ACC112 (cell line): Measurements from ENCODE around the gene ATP9A.
"Not testable (repeated sequence)": the region's sequence is repeated elsewhere in the genome, so short reads cannot be mapped to it uniquely, and the experiment has no call there.

Experiments used
- H2AFZ ChIP-seq: fragments of 200-600 bp; sonication (generic); one replicate; pipeline ENCODE4 v1.6.0; 2017; ENCODE audit warnings: antibody characterized with exemption, low read length; ENCODE audit not compliant: unreplicated experiment
- H3K27ac ChIP-seq: fragments of 200-600 bp; sonication (generic); 2 replicates; pipeline ENCODE4 v1.5.1; 2014; ENCODE audit warnings: low read depth, mild to moderate bottlenecking, antibody characterized with exemption, low read length, moderate library complexity
- H3K27me3 ChIP-seq: fragments of 200-600 bp; sonication (generic); 2 replicates; pipeline ENCODE4 v1.6.1; 2014; ENCODE audit warnings: mild to moderate bottlenecking, antibody characterized with exemption, low read length, moderate library complexity, mixed read lengths; ENCODE audit not compliant: insufficient read depth
- H3K36me3 ChIP-seq: fragments of 200-600 bp; sonication (generic); 2 replicates; pipeline ENCODE4 v1.6.1; 2016; ENCODE audit warnings: mild to moderate bottlenecking, antibody characterized with exemption, low read length, moderate library complexity, mixed read lengths; ENCODE audit not compliant: insufficient read depth
- H3K4me1 ChIP-seq: fragments of 200-600 bp; sonication (generic); one replicate; pipeline ENCODE4 v1.6.1; 2016; ENCODE audit warnings: low read length, mixed read lengths; ENCODE audit not compliant: insufficient read depth, unreplicated experiment, control insufficient read depth
- H3K4me3 ChIP-seq: fragments of 200-600 bp; sonication (generic); 2 replicates; pipeline ENCODE4 v1.5.1; 2014; ENCODE audit warnings: mild to moderate bottlenecking, low read depth, low read length
- H3K79me2 ChIP-seq: fragments of 200-600 bp; sonication (generic); one replicate; pipeline ENCODE4 v1.6.0; 2016; ENCODE audit warnings: low read length; ENCODE audit not compliant: control insufficient read depth, unreplicated experiment, insufficient read depth

The ATP9A gene

GRCh38 chr20:51750770-51751388, 17.3 kb downstream of the ATP9A start:
- Histone ChIP-seq H3K4me1 (peaks cover 23% of the 10 kb centered on the region), H3K79me2 (no peaks in the 10 kb centered on the region), H3K27ac (peak overlapping the region; percentile 87), H3K36me3 (no peaks in the 10 kb centered on the region), H3K27me3 (no peaks in the 10 kb centered on the region), H2AFZ (no peak overlapping the region), H3K4me3 (no peak overlapping the region)

- Histone ChIP-seq H3K36me3 (no peaks in the 10 kb centered on the region), H3K4me3 (no peak overlapping the region), H3K27ac (peak overlapping the region; percentile 87), H2AFZ (no peak overlapping the region), H3K27me3 (no peaks in the 10 kb centered on the region), H3K79me2 (no peaks in the 10 kb centered on the region), H3K4me1 (peaks cover 23% of the 10 kb centered on the region)
Observed at GRCh38 chr20:51750037-51750769, 18.0 kb downstream of the ATP9A start.

GRCh38 chr20:51749674-51750036, 18.5 kb downstream of the ATP9A start:
- Histone ChIP-seq H3K4me3 (no peak overlapping the region), H3K27ac (peak overlapping the region; percentile 87), H3K36me3 (no peaks in the 10 kb centered on the region), H3K79me2 (no peaks in the 10 kb centered on the region), H3K27me3 (no peaks in the 10 kb centered on the region), H3K4me1 (peaks cover 23% of the 10 kb centered on the region), H2AFZ (no peak overlapping the region)

GRCh38 chr20:51747182-51747911, 20.8 kb downstream of the ATP9A start:
- Histone ChIP-seq H3K36me3 (no peaks in the 10 kb centered on the region), H3K4me1 (peaks cover 37% of the 10 kb centered on the region), H3K4me3 (no peak overlapping the region), H3K27me3 (no peaks in the 10 kb centered on the region), H3K27ac (no peak overlapping the region), H2AFZ (no peak overlapping the region), H3K79me2 (no peaks in the 10 kb centered on the region)

DNA sequence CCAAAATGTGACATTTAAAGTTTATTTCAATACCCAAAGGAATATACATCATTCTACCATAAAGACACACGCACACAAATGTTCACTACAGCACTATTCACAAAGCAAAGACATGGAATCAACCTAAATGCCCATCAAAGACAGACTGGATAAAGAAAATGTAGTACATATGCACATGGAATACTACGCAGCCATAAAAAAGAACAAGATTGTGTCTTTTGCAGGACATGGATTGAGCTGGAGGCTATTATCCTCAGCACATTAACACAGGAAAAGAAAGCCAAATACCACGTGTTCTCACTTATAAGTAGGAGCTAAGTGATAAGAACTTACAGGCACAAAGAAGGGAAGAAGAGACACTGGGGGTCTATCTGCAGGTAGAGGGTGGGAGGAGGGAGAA, 22.4 kb downstream of the ATP9A start:
- Histone ChIP-seq H3K4me1 (peaks cover 33% of the 10 kb centered on the region), H3K27me3 (no peaks in the 10 kb centered on the region), H3K4me3 (no peak overlapping the region), H3K36me3 (no peaks in the 10 kb centered on the region), H3K79me2 (no peaks in the 10 kb centered on the region), H2AFZ (no peak overlapping the region), H3K27ac (no peak overlapping the region)

DNA sequence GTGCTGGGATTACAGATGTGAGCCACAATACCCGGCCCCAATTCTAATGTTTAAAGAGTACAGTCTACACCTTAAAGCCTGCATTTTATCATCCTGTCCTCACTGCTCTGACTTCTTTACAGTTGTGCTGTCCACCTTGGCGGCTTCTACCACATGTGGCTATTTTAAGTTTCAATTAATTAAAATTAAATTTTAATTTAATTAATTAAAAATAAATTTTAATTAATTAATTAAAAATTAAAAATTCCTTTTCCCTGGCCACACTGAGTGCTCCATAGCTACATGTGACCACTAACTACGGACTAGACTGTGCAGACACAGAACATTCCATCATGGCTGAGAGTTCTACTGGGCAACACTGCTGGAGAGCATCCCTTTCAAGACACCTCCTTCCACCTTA, 27.4 kb downstream of the ATP9A start:
- Histone ChIP-seq H3K27ac (no peak overlapping the region), H3K4me1 (peaks cover 18% of the 10 kb centered on the region), H3K4me3 (no peak overlapping the region), H3K79me2 (no peaks in the 10 kb centered on the region), H3K27me3 (no peaks in the 10 kb centered on the region), H2AFZ (no peak overlapping the region), H3K36me3 (no peaks in the 10 kb centered on the region)

- H3K4me1 ChIP-seq, result peaks cover 18% of the 10 kb centered on the region
- H3K27me3 ChIP-seq, H3K36me3 ChIP-seq, H3K4me3 ChIP-seq, H2AFZ ChIP-seq, H3K79me2 ChIP-seq, H3K27ac ChIP-seq: not testable (repeated sequence)
Observed at GRCh38 chr20:51740308-51740707, 27.9 kb downstream of the ATP9A start.

DNA sequence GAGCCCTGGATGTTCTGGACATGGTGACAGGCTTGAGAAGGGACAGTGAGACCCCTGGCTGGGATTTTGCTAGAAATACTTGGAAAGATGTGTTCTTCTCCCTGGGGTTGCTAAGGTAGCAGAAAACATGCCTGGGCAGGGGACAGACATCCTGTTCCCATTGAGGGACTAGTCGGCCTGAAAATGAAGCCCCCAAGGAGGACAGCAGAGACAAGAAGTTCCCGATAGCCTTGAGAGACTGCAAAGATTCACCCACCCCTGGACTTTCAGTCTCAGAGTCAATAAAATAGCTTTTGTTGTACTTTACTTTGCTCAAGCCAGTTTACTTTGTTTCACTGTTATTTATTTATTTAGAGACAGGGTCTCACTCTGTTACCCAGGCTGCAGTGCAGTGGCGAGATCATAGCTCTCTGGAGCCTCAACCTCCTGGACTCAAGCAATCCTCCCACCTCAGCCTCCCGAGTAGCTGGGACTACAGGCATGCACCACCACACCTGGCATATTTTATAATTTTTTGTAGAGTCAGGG, 28.4 kb downstream of the ATP9A start:
- H3K36me3 ChIP-seq, result no peaks in the 10 kb centered on the region
- H3K27ac ChIP-seq, result no peak overlapping the region
- H2AFZ ChIP-seq, result no peak overlapping the region
- peaks cover 18% of the 10 kb centered on the region for H3K4me1 ChIP-seq
- H3K27me3 ChIP-seq, result no peaks in the 10 kb centered on the region
- no peak overlapping the region for H3K4me3 ChIP-seq
- no peaks in the 10 kb centered on the region for H3K79me2 ChIP-seq

DNA sequence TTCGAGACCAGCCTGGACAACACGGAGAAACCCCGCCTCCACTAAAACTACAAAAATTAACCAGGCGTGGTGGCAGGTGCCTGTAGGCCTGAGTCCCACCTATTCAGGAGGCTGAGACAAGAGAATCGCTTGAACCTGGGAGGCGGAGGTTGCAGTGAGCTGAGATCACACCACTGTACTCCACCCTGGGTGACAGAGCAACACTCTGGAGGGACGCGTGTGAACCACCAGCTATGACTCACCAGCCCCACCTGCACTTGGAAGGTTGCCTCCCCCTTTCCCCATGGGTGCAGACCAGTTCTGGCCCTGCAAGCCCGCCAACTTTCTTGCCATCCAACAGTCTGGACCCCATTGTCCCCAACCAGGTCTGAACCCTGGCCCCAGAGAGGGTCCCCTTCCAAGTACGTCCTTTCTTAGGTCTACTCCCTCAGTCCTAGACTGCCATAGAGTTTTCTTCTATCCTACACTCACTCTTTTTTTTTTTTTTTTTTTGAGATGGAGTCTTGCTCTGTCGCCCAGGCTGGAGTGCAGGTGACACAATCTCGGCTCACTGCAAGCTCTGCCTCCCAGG, 29.2 kb downstream of the ATP9A start:
- H3K27me3 ChIP-seq, result no peaks in the 10 kb centered on the region
- no peak overlapping the region for H3K27ac ChIP-seq
- H3K79me2 ChIP-seq, result no peaks in the 10 kb centered on the region
- H3K4me3 ChIP-seq, result no peak overlapping the region
- no peak overlapping the region for H2AFZ ChIP-seq
- peaks cover 13% of the 10 kb centered on the region for H3K4me1 ChIP-seq
- no peaks in the 10 kb centered on the region for H3K36me3 ChIP-seq

GRCh38 chr20:51738261-51738660, 29.9 kb downstream of the ATP9A start:
- not testable (repeated sequence) for H3K79me2 ChIP-seq, H3K4me3 ChIP-seq, H2AFZ ChIP-seq, H3K27ac ChIP-seq, H3K36me3 ChIP-seq, H3K27me3 ChIP-seq
- peaks cover 13% of the 10 kb centered on the region for H3K4me1 ChIP-seq
